ENCODE data around the gene MYADML2.

- TF ChIP-seq CTCF (conservative IDR thresholded peaks at IDR 0.05; ENCODE audit: low read depth in 2 of 2) (no peak), POLR2AphosphoS5 (IDR thresholded peaks at IDR 0.05; ENCODE audit: low read depth) (no peak), EZH2phosphoT487 (IDR thresholded peaks at IDR 0.05; ENCODE audit: unreplicated experiment) (no peak), EZH2 (IDR thresholded peaks at IDR 0.05; ENCODE audit: low read depth, unreplicated experiment) (no peak), CREB1 (CRISPR knock-in tag; IDR thresholded peaks at IDR 0.05; ENCODE audit: low read depth) (no peak), REST (IDR thresholded peaks at IDR 0.05; ENCODE audit: unreplicated experiment) (no peak), JUNB (IDR thresholded peaks at IDR 0.05; ENCODE audit: unreplicated experiment) (no peak), ETS1 (IDR thresholded peaks at IDR 0.05) (no peak)
These were observed 18.3 kb downstream of the MYADML2 start for GRCh38 chr17:81928544-81929252.

All from GM23338 (cell line).